GM19240 (cell line): ENCODE measurements around the gene AKR1A1.
"Not testable (repeated sequence)": the region's sequence is repeated elsewhere in the genome, so short reads cannot be mapped to it uniquely, and the experiment has no call there.

Experiments used
- DNase-seq: peaks from one replicate; pipeline ENCODE4 v3.0.0; 2011; ENCODE audit warnings: low spot score; ENCODE audit not compliant: insufficient read length

The AKR1A1 gene

GRCh38 chr1:45569571-45569961, 18.9 kb downstream of the AKR1A1 start:
- no peak for DNase-seq

DNA sequence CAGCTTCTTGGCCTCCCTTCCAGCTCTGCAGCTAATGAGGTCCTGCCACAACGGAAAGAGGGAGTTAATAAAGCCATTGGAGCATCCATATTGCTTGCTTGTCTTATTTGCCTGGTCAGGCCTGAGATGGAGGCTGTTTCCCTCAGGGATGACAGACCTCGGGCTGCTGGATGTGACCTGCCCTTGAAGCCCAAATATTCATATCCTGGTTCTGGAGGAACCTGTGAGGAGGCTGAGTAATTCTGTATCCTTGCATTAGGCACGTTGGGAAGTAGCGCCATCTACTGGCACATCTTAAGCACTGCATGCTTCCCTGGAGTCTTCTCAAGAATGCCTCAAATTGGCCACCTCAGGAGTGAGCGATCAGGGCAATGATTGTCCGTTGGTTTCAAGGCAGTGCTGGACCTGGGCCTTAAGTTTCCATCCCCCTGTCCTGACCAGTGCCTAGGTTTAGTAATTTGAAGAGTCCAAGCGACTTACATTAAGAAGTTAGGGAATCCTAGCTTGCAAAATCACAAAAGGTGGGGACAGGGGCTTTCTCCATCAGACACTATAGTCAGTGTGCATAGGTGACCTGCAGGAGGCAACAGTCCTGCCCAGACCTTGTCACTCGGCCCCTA, 19.4 kb downstream of the AKR1A1 start:
- DNase-seq, result peak; percentile 53

- DNase-seq, result no peak
These were observed 20.0 kb downstream of the AKR1A1 start for GRCh38 chr1:45570631-45571030.

- DNase-seq, result no peak
These were observed 22.7 kb downstream of the AKR1A1 start for GRCh38 chr1:45573231-45573804.

DNA sequence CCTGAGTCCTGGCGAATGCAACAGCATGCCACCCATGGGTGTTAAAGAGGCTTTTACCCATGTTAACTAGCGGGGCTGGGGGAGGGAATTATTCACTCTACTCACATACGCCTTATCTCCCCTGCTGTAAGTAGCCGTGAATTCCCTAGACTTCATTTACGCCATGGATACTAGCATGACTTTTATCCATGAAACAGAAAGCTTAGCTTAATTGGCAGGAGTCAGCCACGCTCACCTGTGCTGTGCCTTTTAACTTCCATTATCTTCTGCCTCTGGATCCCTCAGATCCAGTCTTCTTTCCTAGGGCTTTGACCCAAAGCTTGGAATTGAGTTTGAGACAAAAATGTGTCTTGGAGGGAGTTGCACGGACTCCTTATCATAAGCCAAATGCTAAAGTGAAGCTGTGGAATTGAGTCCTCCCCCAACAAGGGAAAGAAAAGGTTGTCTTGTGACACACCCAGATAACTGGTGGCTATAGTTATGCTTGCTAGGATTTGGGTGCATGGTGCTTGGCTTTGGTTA, 23.5 kb downstream of the AKR1A1 start:
- DNase-seq, result no peak

DNA sequence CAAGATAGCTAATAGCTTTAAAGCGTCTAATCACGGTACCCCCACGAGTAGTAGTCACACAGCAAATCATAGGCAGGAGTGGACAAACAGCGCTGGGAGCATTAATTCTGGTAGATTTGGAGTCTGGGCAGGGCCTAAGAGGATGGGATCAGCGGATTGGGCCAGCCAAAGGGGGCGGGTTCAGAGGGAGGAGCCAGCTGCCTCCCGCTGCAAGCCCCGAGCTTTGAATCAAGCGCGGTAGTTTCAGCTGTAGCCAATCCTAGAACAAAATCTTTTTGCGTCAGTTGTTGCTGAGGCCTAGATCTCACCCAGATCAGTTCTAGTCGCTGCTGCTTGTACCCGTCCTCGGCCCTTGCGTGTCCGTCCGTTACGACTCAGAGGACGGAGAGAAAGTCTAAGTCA, 32.6 kb downstream of the AKR1A1 start:
- DNase-seq, result peak; percentile 95

GRCh38 chr1:45583666-45584350, 33.2 kb downstream of the AKR1A1 start, which contains the start of gene NASP:
TSS of gene NASP (plus strand) at chr1:45584041. CDS start at chr1:45584147, 106 bp downstream.
- peak; percentile 65 for DNase-seq

DNA sequence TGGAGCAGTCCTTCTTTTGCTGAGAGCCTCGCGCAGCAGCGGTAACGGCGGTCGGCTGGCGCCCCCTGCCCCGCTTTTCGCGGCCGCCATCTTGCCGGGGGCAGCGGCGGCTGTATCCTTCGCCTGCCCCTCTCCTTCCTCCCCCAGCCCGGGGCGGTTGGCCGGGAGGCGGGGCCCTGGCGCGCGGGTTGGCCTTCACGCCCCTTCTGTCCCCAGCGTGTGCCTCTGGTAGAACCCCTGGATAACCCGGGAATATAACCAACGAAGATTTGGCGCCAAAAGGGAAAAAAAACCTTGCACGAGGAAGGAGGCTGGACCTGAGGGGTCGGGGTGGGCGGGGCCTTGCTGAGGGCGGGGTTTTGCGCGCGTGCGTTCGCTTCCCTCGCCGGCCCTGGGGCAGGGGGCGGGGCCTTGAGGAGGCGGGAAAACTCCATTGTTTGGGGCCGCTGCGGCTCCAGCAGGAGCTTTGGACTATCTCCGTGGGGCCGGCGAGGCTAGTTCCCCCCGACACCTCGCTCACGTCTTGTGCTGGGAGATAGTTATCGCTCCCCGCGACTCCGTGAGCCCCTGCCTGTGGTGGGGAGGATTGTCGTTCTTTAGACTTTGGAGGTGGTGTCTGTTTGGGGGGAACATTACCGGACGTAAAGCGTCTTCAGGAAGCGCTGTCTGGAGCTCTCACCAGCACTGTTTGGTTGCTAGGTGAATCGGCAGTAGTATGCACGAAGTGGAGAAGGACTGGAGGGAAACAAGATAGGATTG, 33.9 kb downstream of the AKR1A1 start:
- DNase-seq, result peak; percentile 41

- no peak for DNase-seq
These were observed 34.4 kb downstream of the AKR1A1 start for GRCh38 chr1:45585110-45585426.

GRCh38 chr1:45585496-45586075, 35.0 kb downstream of the AKR1A1 start:
- DNase-seq, result no peak

GRCh38 chr1:45586769-45587168, 36.1 kb downstream of the AKR1A1 start:
- DNase-seq, result no peak

- DNase-seq, result no peak
These were observed 39.2 kb downstream of the AKR1A1 start for GRCh38 chr1:45589861-45590260.

GRCh38 chr1:45594412-45594811, 43.8 kb downstream of the AKR1A1 start:
- DNase-seq, result no peak

DNA sequence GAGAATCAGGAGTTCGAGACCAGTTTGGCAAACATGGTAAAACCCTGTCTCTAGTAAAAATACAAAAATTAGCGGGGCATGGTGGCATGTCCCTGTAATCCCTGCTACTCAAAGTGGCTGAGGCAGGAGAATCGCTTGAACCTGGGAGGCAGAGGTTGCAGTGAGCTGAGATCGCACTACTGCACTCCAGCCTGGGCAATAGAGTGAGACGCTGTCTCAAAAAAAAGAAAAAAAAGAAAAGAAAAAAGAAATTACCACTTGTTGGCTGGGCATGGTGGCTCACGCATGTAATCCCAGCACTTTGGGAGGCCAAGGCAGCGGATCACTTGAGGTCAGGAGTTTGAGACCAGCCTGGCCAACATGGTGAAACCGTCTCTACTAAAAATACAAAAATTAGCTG, 46.1 kb downstream of the AKR1A1 start:
- DNase-seq, result not testable (repeated sequence)

DNA sequence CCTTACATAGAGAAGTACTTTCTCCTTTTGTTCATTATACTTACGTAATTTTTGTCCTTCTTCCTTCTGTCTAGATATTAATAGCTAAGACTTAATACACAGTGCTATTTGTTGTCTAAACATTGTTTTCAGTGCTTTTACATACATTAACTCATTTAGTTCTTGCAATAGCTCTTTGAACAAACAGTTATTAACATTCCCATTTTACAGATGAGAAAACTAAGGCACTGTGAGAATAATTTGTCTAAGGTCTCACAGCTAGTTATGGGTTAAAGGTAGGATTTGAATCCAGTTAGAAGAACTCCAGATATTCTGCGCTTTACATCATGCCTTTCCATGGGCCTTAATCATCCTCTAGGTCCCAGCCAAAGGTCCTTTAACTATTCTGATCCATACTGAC, 53.6 kb downstream of the AKR1A1 start:
- no peak for DNase-seq

- DNase-seq, result no peak
These were observed 56.9 kb downstream of the AKR1A1 start for GRCh38 chr1:45607404-45608074.

GRCh38 chr1:45608175-45609156, 57.8 kb downstream of the AKR1A1 start:
- DNase-seq, result no peak

- no peak for DNase-seq
These were observed 60.1 kb downstream of the AKR1A1 start for GRCh38 chr1:45610589-45611226.

GRCh38 chr1:45612941-45613579, 62.4 kb downstream of the AKR1A1 start:
- DNase-seq, result no peak
